Trophoblast cell (in vitro differentiated cells and primary cell): ENCODE results near the gene LILRB5.
"Not testable (repeated sequence)": the region's sequence is repeated elsewhere in the genome, so short reads cannot be mapped to it uniquely, and the experiment has no call there.

Experiments used
- DNase-seq, 2 donors: peaks; one replicate each; pipeline ENCODE4 v3.0.0-alpha.2; 2016
- H2AFZ ChIP-seq: 2 replicates; pipeline ENCODE4 v1.6.1; 2013; ENCODE audit warnings: low read length, moderate library complexity, mild to moderate bottlenecking; ENCODE audit not compliant: insufficient read depth, poor library complexity
- H2AK5ac ChIP-seq: 2 replicates; pipeline ENCODE4 v1.6.1; 2013; ENCODE audit warnings: mild to moderate bottlenecking, low read length
- H2BK120ac ChIP-seq: 2 replicates; pipeline ENCODE4 v1.6.1; 2013; ENCODE audit warnings: low read length, mild to moderate bottlenecking, moderate library complexity; ENCODE audit not compliant: insufficient read depth, poor library complexity
- H2BK12ac ChIP-seq: 2 replicates; pipeline ENCODE4 v1.6.1; 2013; ENCODE audit warnings: mild to moderate bottlenecking, low read length, moderate library complexity
- H2BK5ac ChIP-seq: 2 replicates; pipeline ENCODE4 v1.6.1; 2013; ENCODE audit warnings: low read length, low read depth, moderate library complexity, mild to moderate bottlenecking; ENCODE audit not compliant: poor library complexity
- H3K14ac ChIP-seq: 2 replicates; pipeline ENCODE4 v1.6.1; 2013; ENCODE audit warnings: mild to moderate bottlenecking, low read length
- H3K18ac ChIP-seq: 2 replicates; pipeline ENCODE4 v1.6.1; 2013; ENCODE audit warnings: mild to moderate bottlenecking, low read length
- H3K23ac ChIP-seq: 2 replicates; pipeline ENCODE4 v1.6.1; 2013; ENCODE audit warnings: low read length
- H3K27ac ChIP-seq: 2 replicates; pipeline ENCODE4 v1.5.1; 2013; ENCODE audit warnings: low read depth, mild to moderate bottlenecking, inconsistent platforms, low read length, moderate library complexity
- H3K27me3 ChIP-seq: 2 replicates; pipeline ENCODE4 v1.6.1; 2013; ENCODE audit warnings: inconsistent platforms, mild to moderate bottlenecking, low read length, moderate library complexity; ENCODE audit not compliant: insufficient read depth
- H3K36me3 ChIP-seq, 2 experiments: 1 replicate in 1 of 2; 2 replicates in 1 of 2; pipeline ENCODE4 v1.6.1; 2013; ENCODE audit warnings: low read length in 2 of 2, mild to moderate bottlenecking in 2 of 2, moderate library complexity in 1 of 2; ENCODE audit not compliant: insufficient read depth in 2 of 2, control insufficient read depth in 1 of 2
- H3K4ac ChIP-seq: 2 replicates; pipeline ENCODE4 v1.6.1; 2013; ENCODE audit warnings: low read depth, mild to moderate bottlenecking, low read length, moderate library complexity
- H3K4me1 ChIP-seq, 2 experiments: 1 replicate in 1 of 2; 2 replicates in 1 of 2; pipeline ENCODE4 v1.6.1; 2013; ENCODE audit warnings: low read length in 2 of 2, mild to moderate bottlenecking in 2 of 2, moderate library complexity in 1 of 2; ENCODE audit not compliant: insufficient read depth in 2 of 2, control insufficient read depth in 1 of 2
- H3K4me2 ChIP-seq: 2 replicates; pipeline ENCODE4 v1.6.1; 2013; ENCODE audit warnings: inconsistent platforms, mild to moderate bottlenecking, low read length, moderate library complexity
- H3K4me3 ChIP-seq: 2 replicates; pipeline ENCODE4 v1.5.1; 2013; ENCODE audit warnings: mild to moderate bottlenecking, low read depth, low read length, inconsistent platforms
- H3K79me1 ChIP-seq: one replicate; pipeline ENCODE4 v1.6.1; 2013; ENCODE audit warnings: low read length
- H3K79me2 ChIP-seq: 2 replicates; pipeline ENCODE4 v1.6.1; 2013; ENCODE audit warnings: low read length, mild to moderate bottlenecking; ENCODE audit not compliant: control insufficient read depth, insufficient read depth, poor library complexity
- H3K9ac ChIP-seq: 2 replicates; pipeline ENCODE4 v1.6.1; 2013; ENCODE audit warnings: mild to moderate bottlenecking, low read length
- H3K9me3 ChIP-seq: 2 replicates; pipeline ENCODE4 v1.6.1; 2013; ENCODE audit warnings: low read depth, mild to moderate bottlenecking, control low read depth, inconsistent platforms, low read length; ENCODE audit not compliant: insufficient read depth
- H4K12ac ChIP-seq: 2 replicates; pipeline ENCODE4 v1.6.1; 2013; ENCODE audit warnings: low read depth, mild to moderate bottlenecking, low read length, moderate library complexity
- H4K8ac ChIP-seq: 2 replicates; pipeline ENCODE4 v1.6.1; 2013; ENCODE audit warnings: low read depth, mild to moderate bottlenecking, low read length, moderate library complexity
- H4K91ac ChIP-seq: one replicate; pipeline ENCODE4 v1.6.1; 2013; ENCODE audit warnings: low read depth, mild to moderate bottlenecking, low read length, moderate library complexity
- WGBS: extraction: QIAGEN DNeasy Blood & Tissue Kit; methylation state at CpG from one replicate; pipeline ENCODE4 v1.1.7; 2013; ENCODE audit warnings: missing lambda C conversion rate; ENCODE audit not compliant: insufficient read length, insufficient coverage; ENCODE audit errors: extremely low coverage; 5-methylcytosine and 5-hydroxymethylcytosine counted together

Gene LILRB5

DNA sequence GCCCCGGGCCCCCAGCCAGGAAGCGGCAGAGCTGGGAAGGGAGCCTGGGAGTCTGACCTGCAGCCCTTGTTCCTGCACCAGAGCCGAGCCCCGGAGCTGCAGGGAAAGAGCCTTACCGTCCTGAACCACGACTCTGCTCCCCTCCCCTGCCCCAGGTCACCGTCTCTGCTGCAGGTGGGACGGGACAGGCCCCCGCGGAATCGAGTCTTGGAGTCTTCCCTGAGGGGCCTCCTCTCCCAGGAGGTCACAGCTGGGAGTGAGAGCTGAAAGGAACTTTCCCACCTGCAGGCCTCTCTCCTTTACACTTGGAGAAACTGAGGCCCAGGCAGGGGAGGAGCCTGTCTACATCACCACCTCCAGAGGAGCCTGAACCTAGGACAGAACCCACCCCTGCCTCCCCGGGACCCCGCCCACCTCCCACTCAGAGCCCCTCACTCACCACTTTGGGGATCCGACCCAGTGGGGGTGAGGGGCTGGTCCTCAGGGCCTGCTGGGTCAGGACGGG, 20.1 kb upstream of the LILRB5 start:
- H2AK5ac ChIP-seq, H4K91ac ChIP-seq, H3K27ac ChIP-seq, H3K4me1 ChIP-seq, DNase-seq, H3K79me2 ChIP-seq, H4K8ac ChIP-seq, H3K23ac ChIP-seq, H3K14ac ChIP-seq, H3K9ac ChIP-seq, H2BK120ac ChIP-seq, H2BK5ac ChIP-seq, H3K9me3 ChIP-seq, H3K4ac ChIP-seq, H3K36me3 ChIP-seq, H4K12ac ChIP-seq, H3K4me2 ChIP-seq, H3K79me1 ChIP-seq, H3K27me3 ChIP-seq, H3K4me3 ChIP-seq, H2AFZ ChIP-seq, H2BK12ac ChIP-seq, H3K18ac ChIP-seq: not testable (repeated sequence)
- WGBS: no CpG with 5 or more reads among the region's 15 CpGs

DNA sequence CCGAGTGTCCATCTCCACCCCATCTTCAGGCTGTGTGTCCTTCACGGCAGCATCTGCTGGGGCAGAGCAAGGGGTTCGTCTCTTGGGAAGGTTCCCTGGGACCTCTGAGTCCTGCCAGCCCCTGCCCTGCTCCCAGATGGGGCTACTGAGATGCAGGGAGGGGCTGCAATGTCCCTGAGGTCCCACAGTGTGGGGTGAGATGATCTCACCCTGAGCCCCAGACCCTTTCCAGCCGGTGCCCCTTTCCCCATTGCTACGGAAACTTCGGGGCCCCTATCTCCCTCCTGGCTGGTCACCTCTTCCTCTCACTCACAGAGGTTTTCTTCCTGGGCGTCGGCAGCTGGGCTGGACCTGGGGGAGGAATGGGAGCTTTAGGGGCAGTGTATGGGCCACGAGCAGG, 18.9 kb upstream of the LILRB5 start:
- Histone ChIP-seq H3K27me3 (no peaks in the 10 kb centered on the region), H3K4me3 (no peak overlapping the region), H2BK120ac (no peak overlapping the region), H3K79me2 (no peaks in the 10 kb centered on the region), H4K8ac (no peak overlapping the region), H3K14ac (no peak overlapping the region), H3K9me3 (no peaks in the 10 kb centered on the region), H3K27ac (no peak overlapping the region), H2BK12ac (no peak overlapping the region), H3K4ac (no peak overlapping the region), H4K91ac (no peak overlapping the region), H2BK5ac (no peak overlapping the region), H2AFZ (no peak overlapping the region), H3K9ac (no peak overlapping the region), H3K79me1 (no peaks in the 10 kb centered on the region), H3K36me3 (no peaks in the 10 kb centered on the region), H3K4me2 (no peak overlapping the region), H4K12ac (no peak overlapping the region), H3K18ac (no peak overlapping the region), H3K23ac (no peak overlapping the region), H3K4me1 (no peaks in the 10 kb centered on the region), H2AK5ac (no peak overlapping the region)
- DNase-seq: no peak
- WGBS: no CpG with 5 or more reads among the region's 9 CpGs

DNA sequence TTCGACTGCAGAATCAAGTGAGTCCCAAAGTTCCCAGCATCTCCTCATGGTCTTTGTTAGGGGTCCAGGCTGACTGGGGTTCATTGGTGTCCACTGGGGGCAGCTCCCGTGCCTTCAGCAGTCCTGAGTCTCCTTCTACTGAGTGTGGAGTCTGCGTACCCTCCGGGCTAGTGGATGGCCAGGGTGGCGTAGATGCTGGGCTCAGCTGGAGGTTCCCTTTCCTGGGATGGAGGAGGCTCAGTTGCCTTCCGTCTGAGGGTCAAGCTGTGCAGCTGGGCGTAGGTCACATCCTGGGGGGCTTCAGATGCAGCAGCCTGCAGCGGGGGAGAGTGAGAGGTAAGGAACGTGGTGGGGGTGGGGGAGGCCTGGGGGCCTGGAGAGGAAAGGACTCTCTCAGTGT, 17.4 kb upstream of the LILRB5 start:
- not testable (repeated sequence) for H3K14ac ChIP-seq, H3K79me2 ChIP-seq, H3K27me3 ChIP-seq, H3K79me1 ChIP-seq, H3K4me3 ChIP-seq, H3K27ac ChIP-seq, H2AFZ ChIP-seq, H3K4ac ChIP-seq, H2BK12ac ChIP-seq, H4K12ac ChIP-seq, H3K36me3 ChIP-seq, H3K9ac ChIP-seq, H3K18ac ChIP-seq, DNase-seq, H2BK120ac ChIP-seq, H2AK5ac ChIP-seq, H3K4me2 ChIP-seq, H3K9me3 ChIP-seq, H4K8ac ChIP-seq, H2BK5ac ChIP-seq, H3K4me1 ChIP-seq, H4K91ac ChIP-seq, H3K23ac ChIP-seq
- WGBS: no CpG with 5 or more reads among the region's 9 CpGs

DNA sequence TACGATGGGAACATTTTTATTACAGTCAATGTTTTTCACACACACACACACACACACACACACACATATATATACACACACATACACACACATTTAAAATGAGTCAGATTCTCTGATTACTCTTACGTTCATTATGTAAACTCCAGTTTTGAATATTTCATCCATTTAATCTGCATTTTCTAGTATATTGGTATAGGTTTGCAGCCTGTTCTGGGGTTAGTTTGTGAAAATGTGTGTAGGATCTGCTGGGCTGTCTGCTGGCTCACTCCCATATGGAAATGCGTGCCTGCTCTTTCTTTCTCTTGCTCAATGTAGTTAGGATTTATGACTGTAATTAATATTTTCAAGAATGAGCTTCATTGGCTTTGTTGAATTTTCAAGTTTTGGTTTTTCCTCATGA, 16.7 kb upstream of the LILRB5 start:
- Histone ChIP-seq H3K14ac (no peak overlapping the region), H3K4me3 (no peak overlapping the region), H3K4me2 (no peak overlapping the region), H3K9me3 (no peaks in the 10 kb centered on the region), H2AFZ (no peak overlapping the region), H4K91ac (no peak overlapping the region), H4K8ac (no peak overlapping the region), H4K12ac (no peak overlapping the region), H3K36me3 (no peaks in the 10 kb centered on the region), H2BK5ac (no peak overlapping the region), H3K79me1 (no peaks in the 10 kb centered on the region), H2BK120ac (no peak overlapping the region), H2BK12ac (no peak overlapping the region), H3K4ac (no peak overlapping the region), H2AK5ac (no peak overlapping the region), H3K79me2 (no peaks in the 10 kb centered on the region), H3K9ac (no peak overlapping the region), H3K23ac (no peak overlapping the region), H3K4me1 (no peaks in the 10 kb centered on the region), H3K27me3 (no peaks in the 10 kb centered on the region), H3K27ac (no peak overlapping the region), H3K18ac (no peak overlapping the region)
- DNase-seq: no peak
- no CpG with 5 or more reads among the region's 3 CpGs for WGBS
